Measurements from ENCODE around the gene CFAP210. TPM values are rescaled to one million over a fixed set of nuclear protein-coding genes. Genes with fewer than 3 reads are reported as not detected.

The CFAP210 gene
- total RNA-seq, 1 experiment from 2014 or later: 0.94 TPM

DNA sequence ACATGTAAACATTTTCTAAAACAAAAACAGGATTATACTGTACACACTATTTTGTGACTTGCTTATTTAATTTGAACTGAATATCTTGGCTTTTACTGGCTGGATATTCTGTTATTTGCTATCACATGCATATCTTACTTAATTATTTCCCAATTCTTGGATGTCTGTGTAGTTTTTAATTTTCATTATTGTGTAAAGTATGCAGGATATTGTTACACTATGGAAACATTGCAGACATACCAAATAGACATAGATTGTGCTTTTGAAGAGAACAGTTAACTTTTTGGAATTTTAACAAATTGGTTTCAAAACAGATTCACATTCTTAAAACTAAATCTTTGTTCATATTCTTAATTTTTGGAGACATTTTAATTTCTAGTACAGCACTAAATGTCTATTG, 2.2 kb upstream of the CFAP210 start:
- no peak overlapping the region for H3K14ac ChIP-seq (ENCODE audit: insufficient read depth, low read length)
- H3K56ac ChIP-seq (ENCODE audit: insufficient read length, low read depth, low read length): no peak overlapping the region
- Mint-ChIP-seq H3K27me3 (ENCODE audit: low read depth) (peaks cover 8% of the 10 kb centered on the region), H3K9me3 (no peaks in the 10 kb centered on the region), H3K27ac (no peak overlapping the region), H3K4me3 (no peak overlapping the region), H3K36me3 (ENCODE audit: insufficient read depth in 1 of 3, low read depth in 3 of 3) (peaks cover 0 to 16% (median 13%) of the 10 kb centered on the region in 3 experiments; a peak in 5 of 7 replicates), H3K4me1 (peaks cover 5 to 10% of the 10 kb centered on the region in 2 experiments)
- no peak overlapping the region for H2AFZ ChIP-seq (ENCODE audit: low read length)
- no peaks in the 10 kb centered on the region for H3K4me1 ChIP-seq (ENCODE audit: insufficient read depth, low read length)
- H4K5ac ChIP-seq (ENCODE audit: insufficient read length, low read depth, low read length): no peak overlapping the region
- no peak overlapping the region for H3K9ac ChIP-seq (ENCODE audit: extremely low read depth, insufficient read length, low read length)
- H3K18ac ChIP-seq (ENCODE audit: insufficient read length, low read depth, low read length): no peak overlapping the region
- H3K23ac ChIP-seq (ENCODE audit: insufficient read length, low read depth, low read length): no peak overlapping the region
- no peak overlapping the region for H2BK12ac ChIP-seq (ENCODE audit: insufficient read length, low read depth, low read length)
- H3K23me2 ChIP-seq (ENCODE audit: insufficient read length, low read depth, low read length, poor library complexity, severe bottlenecking): peaks cover 10% of the 10 kb centered on the region
- no peak overlapping the region for H2BK120ac ChIP-seq (ENCODE audit: low read depth, low read length, poor library complexity, severe bottlenecking)
- H4K20me1 ChIP-seq (ENCODE audit: control insufficient read depth, insufficient read depth, insufficient read length): no peaks in the 10 kb centered on the region
- no peak overlapping the region for H3K4ac ChIP-seq (ENCODE audit: low read depth, low read length)
- H2BK15ac ChIP-seq (ENCODE audit: low read depth, low read length): no peak overlapping the region
- H3K4me2 ChIP-seq (ENCODE audit: insufficient read depth, insufficient read length, low read length): no peak overlapping the region
- no peaks in the 10 kb centered on the region for H3K27me3 ChIP-seq (ENCODE audit: insufficient read depth, low read length)
- no peaks in the 10 kb centered on the region for H3K9me3 ChIP-seq (ENCODE audit: control insufficient read depth, low read depth, low read length)
- H4K8ac ChIP-seq (replicated peaks; ENCODE audit: insufficient read length, low read depth, low read length): no peak overlapping the region
- H3T11ph ChIP-seq (ENCODE audit: low read length): no peak overlapping the region
- H2BK5ac ChIP-seq (ENCODE audit: insufficient read length, low read length): no peak overlapping the region
- TF ChIP-seq, protein P1, sequence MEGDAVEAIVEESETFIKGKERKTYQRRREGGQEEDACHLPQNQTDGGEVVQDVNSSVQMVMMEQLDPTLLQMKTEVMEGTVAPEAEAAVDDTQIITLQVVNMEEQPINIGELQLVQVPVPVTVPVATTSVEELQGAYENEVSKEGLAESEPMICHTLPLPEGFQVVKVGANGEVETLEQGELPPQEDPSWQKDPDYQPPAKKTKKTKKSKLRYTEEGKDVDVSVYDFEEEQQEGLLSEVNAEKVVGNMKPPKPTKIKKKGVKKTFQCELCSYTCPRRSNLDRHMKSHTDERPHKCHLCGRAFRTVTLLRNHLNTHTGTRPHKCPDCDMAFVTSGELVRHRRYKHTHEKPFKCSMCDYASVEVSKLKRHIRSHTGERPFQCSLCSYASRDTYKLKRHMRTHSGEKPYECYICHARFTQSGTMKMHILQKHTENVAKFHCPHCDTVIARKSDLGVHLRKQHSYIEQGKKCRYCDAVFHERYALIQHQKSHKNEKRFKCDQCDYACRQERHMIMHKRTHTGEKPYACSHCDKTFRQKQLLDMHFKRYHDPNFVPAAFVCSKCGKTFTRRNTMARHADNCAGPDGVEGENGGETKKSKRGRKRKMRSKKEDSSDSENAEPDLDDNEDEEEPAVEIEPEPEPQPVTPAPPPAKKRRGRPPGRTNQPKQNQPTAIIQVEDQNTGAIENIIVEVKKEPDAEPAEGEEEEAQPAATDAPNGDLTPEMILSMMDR (conservative IDR thresholded peaks at IDR 0.05): no peak
- H3K79me1 ChIP-seq (ENCODE audit: insufficient read depth, low read depth, low read length, poor library complexity, severe bottlenecking): no peaks in the 10 kb centered on the region
- no peak overlapping the region for H2AK5ac ChIP-seq (ENCODE audit: insufficient read length, low read length)
- H3K27ac ChIP-seq (ENCODE audit: insufficient read length, low read depth, low read length): no peak overlapping the region
- DNase-seq: no peak
- H3K79me2 ChIP-seq (ENCODE audit: insufficient read depth, low read length): no peaks in the 10 kb centered on the region
- H2BK20ac ChIP-seq (ENCODE audit: low read depth, low read length, poor library complexity, severe bottlenecking): no peak overlapping the region
- H4K91ac ChIP-seq (ENCODE audit: insufficient read length, low read depth, low read length): no peak overlapping the region

Measured in H9 (cell line).